Measurements from ENCODE around the gene SLC9A8. TPM values are rescaled to one million over a fixed set of nuclear protein-coding genes. Genes with fewer than 3 reads are reported as not detected.

The SLC9A8 gene
- total RNA-seq, 1 experiment from 2014 or later, result 6.7 TPM

GRCh38 chr20:49924247-49924646 lies 111.6 kb downstream of the SLC9A8 start:
- Histone ChIP-seq H3K79me2 (ENCODE audit: insufficient read depth, low read length) (no peaks in the 10 kb centered on the region), H3K36me3 (ENCODE audit: control insufficient read depth in 1 of 2, insufficient read depth in 2 of 2, low read length in 2 of 2) (no peaks in the 10 kb centered on the region), H3K4me2 (ENCODE audit: low read length) (no peak overlapping the region), H3K9me2 (ENCODE audit: insufficient read depth) (no peaks in the 10 kb centered on the region), H3K9ac (ENCODE audit: low read length) (no peak overlapping the region), H2AFZ (ENCODE audit: low read depth, low read length, poor library complexity, severe bottlenecking) (no peak overlapping the region), H3K4me1 (ENCODE audit: control insufficient read depth in 1 of 2, insufficient read depth in 2 of 2, low read length in 2 of 2) (peaks cover 7 to 10% of the 10 kb centered on the region in 2 experiments; a peak in 3 of 4 replicates), H3K27ac (ENCODE audit: low read depth, low read length) (no peak overlapping the region), H3K4me3 (replicated peaks in 1 of 2; ENCODE audit: low read depth in 1 of 2, low read length in 2 of 2) (no peak overlapping the region), H4K20me1 (ENCODE audit: insufficient read depth) (no peaks in the 10 kb centered on the region), H3K9me3 (ENCODE audit: control insufficient read depth in 1 of 2, insufficient read depth in 1 of 2, low read depth in 1 of 2, low read length in 2 of 2) (no peaks in the 10 kb centered on the region), H3K27me3 (ENCODE audit: insufficient read depth, low read length) (no peaks in the 10 kb centered on the region)
- ChIA-PET RAD21 (ENCODE audit: low non-redundant PET in 1 of 2, low total read pairs in 2 of 2, uncharacterized antibody in 2 of 2, unreplicated experiment in 2 of 2) (no interaction called here), CTCF (interaction anchor here (0.6 kb wide), 1 partner anchor 9 kb away, joined by 3 read pairs; the partner anchor contains the start of gene SPATA2), POLR2A (no interaction called here)
- ATAC-seq (no peak), DNase-seq (ENCODE audit: low read depth, low spot score) (no peak)
- intact Hi-C loops (cut with micrococcal nuclease), result no loop called here
- TF ChIP-seq, protein P1, sequence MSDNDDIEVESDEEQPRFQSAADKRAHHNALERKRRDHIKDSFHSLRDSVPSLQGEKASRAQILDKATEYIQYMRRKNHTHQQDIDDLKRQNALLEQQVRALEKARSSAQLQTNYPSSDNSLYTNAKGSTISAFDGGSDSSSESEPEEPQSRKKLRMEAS (IDR thresholded peaks at IDR 0.05), result no peak
- no peak for TF ChIP-seq TCF7L2 (IDR thresholded peaks at IDR 0.05; ENCODE audit: borderline replicate concordance, extremely low read depth, insufficient read depth, insufficient read length)
- TF ChIP-seq ZFX (IDR thresholded peaks at IDR 0.05), result no peak
- no peak for TF ChIP-seq CBX3 (IDR thresholded peaks at IDR 0.05; ENCODE audit: low read depth)
- BruUV-seq (replicated peaks), result no TSS peak

DNA sequence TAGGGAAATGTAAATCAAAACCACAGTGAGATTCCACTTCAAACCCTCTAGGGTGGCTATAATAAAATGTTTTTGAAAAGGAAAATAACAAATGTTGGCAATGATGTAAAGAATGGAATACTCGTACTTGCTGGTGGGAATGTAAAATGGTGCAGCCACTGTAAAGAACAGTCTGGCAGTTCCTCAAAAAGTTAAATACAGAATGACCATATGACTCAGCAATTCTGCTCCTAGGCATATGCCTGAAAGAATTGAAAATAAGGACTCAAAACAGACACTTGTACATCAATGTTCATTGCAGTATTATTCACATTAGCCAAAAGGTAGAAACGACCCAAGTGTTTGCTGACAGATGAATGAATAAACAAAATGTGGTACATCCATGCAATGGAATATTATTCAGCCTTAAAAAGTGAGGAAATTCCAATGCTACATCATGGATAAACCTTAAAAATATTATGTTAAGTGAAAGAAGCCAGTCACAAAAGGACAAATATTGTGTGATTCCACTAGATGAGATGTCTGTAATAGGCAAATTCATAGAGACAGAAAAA lies 113.3 kb downstream of the SLC9A8 start:
- H3K4me2 ChIP-seq (ENCODE audit: low read length), result no peak overlapping the region
- H3K4me1 ChIP-seq (ENCODE audit: control insufficient read depth in 1 of 2, insufficient read depth in 2 of 2, low read length in 2 of 2), result peaks cover 7 to 10% of the 10 kb centered on the region in 2 experiments; a peak in 3 of 4 replicates
- TF ChIP-seq EZH2phosphoT487 (IDR thresholded peaks at IDR 0.05; ENCODE audit: borderline replicate concordance) (no peak), POLR2A (IDR thresholded peaks at IDR 0.05; ENCODE audit: borderline replicate concordance, extremely low read depth, insufficient read depth, insufficient read length) (no peak), ZNF274 (IDR thresholded peaks at IDR 0.05; ENCODE audit: low read depth, low read length) (no peak), FOSL1 (IDR thresholded peaks at IDR 0.05; ENCODE audit: low read depth) (no peak), SIN3A (IDR thresholded peaks at IDR 0.05; ENCODE audit: low read depth) (no peak), YY1 (IDR thresholded peaks at IDR 0.05; ENCODE audit: extremely low read depth, insufficient replicate concordance, low read depth, low read length) (no peak)
- RAD21 ChIA-PET (ENCODE audit: low non-redundant PET in 1 of 2, low total read pairs in 2 of 2, uncharacterized antibody in 2 of 2, unreplicated experiment in 2 of 2), result no interaction called here
- CTCF ChIA-PET, result no interaction called here
- H3K9me3 ChIP-seq (ENCODE audit: control insufficient read depth in 1 of 2, insufficient read depth in 1 of 2, low read depth in 1 of 2, low read length in 2 of 2), result no peaks in the 10 kb centered on the region
- H3K27me3 ChIP-seq (ENCODE audit: insufficient read depth, low read length), result no peaks in the 10 kb centered on the region
- no peak for ATAC-seq
- POLR2A ChIA-PET, result no interaction called here
- no peaks in the 10 kb centered on the region for H3K79me2 ChIP-seq (ENCODE audit: insufficient read depth, low read length)
- no peaks in the 10 kb centered on the region for H4K20me1 ChIP-seq (ENCODE audit: insufficient read depth)
- no TSS peak for BruUV-seq (replicated peaks)
- H3K36me3 ChIP-seq (ENCODE audit: control insufficient read depth in 1 of 2, insufficient read depth in 2 of 2, low read length in 2 of 2), result no peaks in the 10 kb centered on the region
- intact Hi-C loops (cut with micrococcal nuclease), result no loop called here
- H3K9me2 ChIP-seq (ENCODE audit: insufficient read depth), result no peaks in the 10 kb centered on the region
- no peak overlapping the region for H3K27ac ChIP-seq (ENCODE audit: low read depth, low read length)
- DNase-seq (ENCODE audit: low read depth, low spot score), result no peak
- no peak overlapping the region for H2AFZ ChIP-seq (ENCODE audit: low read depth, low read length, poor library complexity, severe bottlenecking)
- no peak overlapping the region for H3K9ac ChIP-seq (ENCODE audit: low read length)
- no peak overlapping the region for H3K4me3 ChIP-seq (replicated peaks in 1 of 2; ENCODE audit: low read depth in 1 of 2, low read length in 2 of 2)
